Mononuclear cell (primary cell): ENCODE data around the gene CCDC12. TPM values are rescaled to one million over a fixed set of nuclear protein-coding genes. Genes with fewer than 3 reads are reported as not detected.

Experiments
- H3K27me3 ChIP-seq: 2 replicates; pipeline ENCODE4 v1.6.0; 2011; ENCODE audit warnings: low read length, control low read depth; ENCODE audit not compliant: insufficient read depth
- H3K4me1 ChIP-seq: 2 replicates; pipeline ENCODE4 v1.5.1; 2011; ENCODE audit warnings: mild to moderate bottlenecking, low read length, control low read depth; ENCODE audit not compliant: insufficient read depth
- H3K4me3 ChIP-seq: 2 replicates; pipeline ENCODE4 v1.5.1; 2011; ENCODE audit warnings: mild to moderate bottlenecking, low read length, moderate library complexity
- H3K9me3 ChIP-seq: 2 replicates; pipeline ENCODE4 v1.5.1; 2011; ENCODE audit warnings: low read depth, mild to moderate bottlenecking, control low read depth, low read length
- total RNA-seq: library from RNA; depleted of rRNA; stranded (reverse); fragments of >200 nt; gene quantifications from one replicate; pipeline ENCODE4 v1.2.3, GENCODE V29; 2012

CCDC12 gene
- total RNA-seq, 1 donor: 45.2 TPM

DNA sequence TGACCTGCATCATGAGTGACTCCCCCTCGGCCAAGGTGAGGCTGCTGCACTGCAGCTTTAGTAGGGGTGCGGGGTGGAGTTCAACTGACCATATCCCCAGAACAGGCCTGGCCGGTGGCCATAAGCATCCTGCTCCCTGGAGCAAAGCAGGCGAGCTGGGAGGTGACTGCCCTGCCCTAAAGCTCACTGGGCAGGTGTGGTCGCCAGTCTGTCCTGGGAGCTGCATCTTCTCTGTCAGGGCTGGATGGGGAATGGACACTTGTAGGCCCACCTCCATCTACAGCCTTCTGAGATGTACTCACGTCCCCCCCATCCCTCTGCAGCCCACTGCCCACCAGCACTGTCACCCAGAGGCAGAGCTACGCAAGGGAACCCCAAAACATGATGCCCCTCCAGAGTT is 17.4 kb upstream of the CCDC12 start:
- peaks cover 51% of the 10 kb centered on the region for H3K4me1 ChIP-seq
- no peaks in the 10 kb centered on the region for H3K9me3 ChIP-seq
- H3K4me3 ChIP-seq: no peak overlapping the region
- no peaks in the 10 kb centered on the region for H3K27me3 ChIP-seq

GRCh38 chr3:46993292-46993691 is 16.7 kb upstream of the CCDC12 start:
- no peak overlapping the region for H3K4me3 ChIP-seq
- peaks cover 55% of the 10 kb centered on the region for H3K4me1 ChIP-seq
- no peaks in the 10 kb centered on the region for H3K27me3 ChIP-seq
- no peaks in the 10 kb centered on the region for H3K9me3 ChIP-seq

GRCh38 chr3:46992231-46992630 is 15.7 kb upstream of the CCDC12 start:
- Histone ChIP-seq H3K4me1 (peaks cover 56% of the 10 kb centered on the region), H3K4me3 (no peak overlapping the region), H3K9me3 (no peaks in the 10 kb centered on the region), H3K27me3 (no peaks in the 10 kb centered on the region)

DNA sequence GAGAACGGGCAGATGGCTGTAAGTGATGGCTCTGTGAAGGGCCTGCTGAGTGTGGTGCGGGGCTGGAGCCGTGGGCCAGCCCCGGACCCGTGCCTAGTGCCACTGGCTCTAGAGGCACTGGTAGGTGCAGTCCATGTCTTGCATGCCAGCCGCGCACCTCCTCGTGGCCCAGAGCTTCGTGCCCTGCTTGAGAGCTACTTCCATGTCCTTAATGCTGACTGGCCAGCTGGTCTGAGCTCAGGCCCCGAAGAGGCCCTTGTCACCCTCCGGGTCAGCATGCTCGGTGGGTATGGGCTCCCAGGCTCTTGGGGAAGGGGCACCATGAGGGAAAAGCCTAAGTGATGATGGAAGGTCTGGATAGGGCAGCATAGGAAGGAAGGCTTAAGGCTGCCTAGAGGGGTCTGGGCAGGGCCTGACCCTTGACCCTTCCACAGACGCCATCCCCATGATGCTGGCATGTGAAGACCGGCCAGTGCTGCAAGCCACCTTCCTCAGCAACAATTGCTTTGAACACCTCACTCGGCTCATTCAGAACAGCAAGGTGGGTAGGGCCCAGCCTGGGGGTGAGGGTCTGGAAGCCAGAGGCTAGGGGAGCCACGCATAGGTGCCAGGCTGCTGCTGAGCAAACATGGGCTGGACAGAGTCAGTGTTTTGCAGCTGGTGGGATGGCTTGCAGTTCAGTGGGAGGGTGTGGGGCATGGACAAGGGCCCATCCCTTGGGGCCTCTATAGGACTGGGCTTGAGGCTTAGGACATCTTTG is 15.0 kb upstream of the CCDC12 start:
- Histone ChIP-seq H3K4me1 (peaks cover 56% of the 10 kb centered on the region), H3K4me3 (no peak overlapping the region), H3K9me3 (no peaks in the 10 kb centered on the region), H3K27me3 (no peaks in the 10 kb centered on the region)

DNA sequence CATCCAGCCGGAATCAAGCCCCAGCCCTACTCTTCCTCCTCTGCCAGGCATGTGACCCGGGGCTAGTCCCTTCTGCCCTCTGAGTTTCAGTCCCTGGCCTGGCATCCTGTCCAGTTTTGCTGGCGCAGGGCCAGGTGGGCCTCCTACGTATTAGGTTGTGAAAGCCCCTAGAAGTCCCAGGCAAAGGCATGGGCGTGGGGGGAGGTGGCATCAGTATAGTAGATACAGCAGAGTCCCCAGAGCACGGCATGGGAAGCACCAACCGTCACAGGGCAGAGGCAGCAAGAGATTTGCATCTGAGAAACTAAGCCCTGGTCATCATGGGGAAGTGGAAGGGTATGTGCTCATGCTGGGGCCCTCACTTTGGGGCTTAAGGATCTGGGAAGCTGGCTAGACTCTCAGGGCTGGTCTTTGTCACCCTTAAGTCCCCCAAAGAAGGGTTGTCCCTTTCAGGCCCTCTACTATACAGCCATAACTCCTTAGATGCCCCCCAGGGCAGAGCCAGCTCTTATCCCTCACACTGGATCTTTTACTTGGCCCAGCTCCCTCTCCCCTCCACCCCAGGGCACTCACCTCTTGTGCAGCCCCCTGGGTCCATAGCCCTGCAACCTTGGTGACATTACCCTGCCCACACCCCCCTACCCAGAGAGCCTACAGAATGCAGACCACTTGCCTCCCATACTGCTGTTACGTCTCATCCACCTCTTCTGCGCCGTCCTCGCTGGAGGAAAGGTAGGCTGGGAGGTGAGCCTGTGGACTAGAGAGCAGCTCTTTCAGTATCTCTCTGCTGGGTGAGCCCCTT is 14.2 kb upstream of the CCDC12 start:
- H3K4me1 ChIP-seq: peaks cover 64% of the 10 kb centered on the region
- H3K9me3 ChIP-seq: no peaks in the 10 kb centered on the region
- H3K27me3 ChIP-seq: no peaks in the 10 kb centered on the region
- H3K4me3 ChIP-seq: no peak overlapping the region

DNA sequence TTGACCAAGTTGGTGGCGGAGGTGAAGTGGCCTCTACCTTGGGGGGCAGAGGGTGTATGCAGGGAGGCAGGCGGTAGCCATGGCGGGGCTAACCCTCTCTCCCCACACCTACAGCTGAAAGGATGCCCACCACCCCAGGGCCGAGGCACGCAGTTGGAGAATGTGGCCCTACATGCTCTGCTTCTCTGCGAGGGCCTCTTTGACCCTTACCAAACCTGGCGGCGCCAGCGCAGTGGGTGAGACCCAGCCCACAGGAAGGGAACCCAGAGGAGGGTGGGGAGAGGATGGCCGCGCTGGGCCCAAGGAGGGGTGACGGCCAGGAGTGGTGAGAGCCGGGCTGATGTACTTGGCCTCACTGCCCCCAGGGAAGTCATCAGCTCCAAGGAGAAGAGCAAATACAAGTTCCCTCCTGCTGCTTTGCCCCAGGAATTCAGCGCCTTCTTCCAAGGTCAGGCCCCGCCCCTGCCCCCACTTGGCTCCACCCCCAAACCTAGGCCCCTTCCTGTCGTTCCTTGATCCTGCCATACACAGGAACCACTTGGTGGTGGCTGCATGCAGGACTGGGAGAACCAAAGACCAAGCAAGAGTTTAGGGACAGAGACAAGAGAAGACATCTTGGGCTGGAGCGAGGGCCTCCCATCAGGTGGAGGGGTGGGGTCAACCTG is 12.7 kb upstream of the CCDC12 start:
- peaks cover 79% of the 10 kb centered on the region for H3K4me1 ChIP-seq
- peak overlapping the region; percentile 41 for H3K4me3 ChIP-seq
- H3K9me3 ChIP-seq: no peaks in the 10 kb centered on the region

GRCh38 chr3:46988616-46989015 is 12.1 kb upstream of the CCDC12 start:
- Histone ChIP-seq H3K4me3 (peak overlapping the region; percentile 41), H3K4me1 (peaks cover 85% of the 10 kb centered on the region), H3K27me3 (no peaks in the 10 kb centered on the region)

More for the DNA sequence above, 12.7 kb upstream of the CCDC12 start:
- H3K27me3 ChIP-seq: no peaks in the 10 kb centered on the region

GRCh38 chr3:46987743-46988401 is 11.3 kb upstream of the CCDC12 start:
- H3K9me3 ChIP-seq: no peaks in the 10 kb centered on the region
- peak overlapping the region; percentile 41 for H3K4me3 ChIP-seq
- peaks cover 93% of the 10 kb centered on the region for H3K4me1 ChIP-seq
- H3K27me3 ChIP-seq: no peaks in the 10 kb centered on the region

More at GRCh38 chr3:46988616-46989015, 12.1 kb upstream of the CCDC12 start:
- no peaks in the 10 kb centered on the region for H3K9me3 ChIP-seq

DNA sequence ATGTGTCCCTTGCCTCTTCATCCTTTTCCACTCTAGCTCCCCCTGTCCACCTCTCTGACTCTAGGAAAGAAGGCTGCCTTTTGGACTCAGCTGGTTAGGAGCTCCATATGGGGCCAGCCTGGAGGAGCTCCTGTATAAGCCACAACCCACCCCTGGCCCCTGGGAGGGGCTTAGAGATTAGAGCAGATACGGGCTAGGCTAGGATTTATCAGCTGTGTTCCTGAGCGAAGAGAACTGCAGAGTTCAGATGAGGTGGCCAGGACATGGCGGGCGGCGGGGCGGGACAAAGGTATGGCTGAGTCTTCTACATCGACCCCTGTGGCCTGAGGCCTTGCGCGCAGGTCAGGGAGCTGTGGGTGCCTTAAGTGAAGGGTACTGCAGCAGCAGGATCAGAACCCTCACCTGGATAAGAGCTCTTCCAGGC is 10.8 kb upstream of the CCDC12 start:
- peak overlapping the region; percentile 41 for H3K4me3 ChIP-seq
- no peaks in the 10 kb centered on the region for H3K27me3 ChIP-seq
- no peaks in the 10 kb centered on the region for H3K9me3 ChIP-seq
- peaks cover 98% of the 10 kb centered on the region for H3K4me1 ChIP-seq

DNA sequence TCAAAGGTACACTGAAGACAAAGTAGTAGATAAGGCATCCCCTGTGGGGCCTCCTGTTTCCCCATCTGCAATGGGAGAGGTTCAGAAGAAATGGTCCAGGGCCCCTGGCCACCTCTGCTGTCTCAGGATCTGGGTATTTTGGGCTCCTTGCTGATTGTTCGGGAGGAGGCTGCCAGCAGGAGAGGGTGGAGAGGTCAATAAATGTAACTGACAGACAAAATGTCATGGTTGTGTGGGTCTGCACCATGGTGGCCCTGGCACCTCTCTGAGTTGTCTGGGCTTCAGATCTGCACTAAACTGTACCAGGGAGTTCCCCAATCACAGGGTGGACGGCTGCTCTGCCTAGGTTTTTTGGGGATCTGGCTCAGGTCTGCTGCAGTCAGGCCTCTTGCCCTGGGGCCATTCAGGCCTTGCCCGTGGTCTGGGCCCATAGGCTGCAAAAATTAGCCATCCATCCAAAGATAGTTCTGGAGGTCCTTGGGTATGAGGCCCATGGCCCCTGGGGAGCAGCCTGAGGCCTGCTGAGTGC is 10.3 kb upstream of the CCDC12 start:
- Histone ChIP-seq H3K27me3 (no peaks in the 10 kb centered on the region), H3K9me3 (no peaks in the 10 kb centered on the region), H3K4me3 (no peak overlapping the region), H3K4me1 (peaks cover 99% of the 10 kb centered on the region)

DNA sequence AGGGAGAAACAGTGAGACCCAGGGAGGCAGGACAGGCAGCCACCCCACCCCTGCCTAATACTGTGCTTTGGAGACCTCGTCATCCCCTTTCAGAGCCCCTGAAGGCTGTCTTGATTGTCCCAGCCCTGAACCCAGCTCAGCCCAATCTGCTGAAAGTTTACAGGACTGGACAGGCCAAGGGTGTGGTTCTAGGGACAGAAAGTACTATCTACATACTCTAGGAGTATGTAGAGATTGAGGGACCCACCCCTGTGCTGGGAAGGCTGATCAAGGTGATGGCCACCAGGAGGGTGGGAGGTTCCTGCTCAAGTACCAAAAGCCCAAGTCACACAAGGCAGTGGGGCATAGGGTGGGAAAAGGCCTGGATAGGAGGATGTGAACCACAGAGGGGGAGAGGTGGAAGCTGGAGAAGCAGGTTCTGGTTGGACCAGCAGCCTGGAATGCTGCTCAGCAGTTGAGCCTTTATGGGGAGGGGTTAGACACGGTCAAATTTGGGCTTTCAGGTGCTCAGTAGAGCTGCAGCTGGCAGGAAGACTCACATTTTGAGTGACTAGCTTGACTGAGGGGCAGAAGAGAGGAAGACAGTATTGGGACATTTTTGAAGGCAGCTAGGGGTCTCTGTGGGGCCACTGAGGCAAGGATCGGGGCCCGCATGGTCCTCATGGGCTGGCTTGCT is 9.6 kb upstream of the CCDC12 start:
- H3K4me1 ChIP-seq: peaks cover 100% of the 10 kb centered on the region
- no peaks in the 10 kb centered on the region for H3K9me3 ChIP-seq
- no peak overlapping the region for H3K4me3 ChIP-seq
- H3K27me3 ChIP-seq: no peaks in the 10 kb centered on the region

GRCh38 chr3:46985588-46985987 is 9.0 kb upstream of the CCDC12 start:
- Histone ChIP-seq H3K4me3 (no peak overlapping the region), H3K9me3 (no peaks in the 10 kb centered on the region), H3K4me1 (peaks cover 100% of the 10 kb centered on the region)

DNA sequence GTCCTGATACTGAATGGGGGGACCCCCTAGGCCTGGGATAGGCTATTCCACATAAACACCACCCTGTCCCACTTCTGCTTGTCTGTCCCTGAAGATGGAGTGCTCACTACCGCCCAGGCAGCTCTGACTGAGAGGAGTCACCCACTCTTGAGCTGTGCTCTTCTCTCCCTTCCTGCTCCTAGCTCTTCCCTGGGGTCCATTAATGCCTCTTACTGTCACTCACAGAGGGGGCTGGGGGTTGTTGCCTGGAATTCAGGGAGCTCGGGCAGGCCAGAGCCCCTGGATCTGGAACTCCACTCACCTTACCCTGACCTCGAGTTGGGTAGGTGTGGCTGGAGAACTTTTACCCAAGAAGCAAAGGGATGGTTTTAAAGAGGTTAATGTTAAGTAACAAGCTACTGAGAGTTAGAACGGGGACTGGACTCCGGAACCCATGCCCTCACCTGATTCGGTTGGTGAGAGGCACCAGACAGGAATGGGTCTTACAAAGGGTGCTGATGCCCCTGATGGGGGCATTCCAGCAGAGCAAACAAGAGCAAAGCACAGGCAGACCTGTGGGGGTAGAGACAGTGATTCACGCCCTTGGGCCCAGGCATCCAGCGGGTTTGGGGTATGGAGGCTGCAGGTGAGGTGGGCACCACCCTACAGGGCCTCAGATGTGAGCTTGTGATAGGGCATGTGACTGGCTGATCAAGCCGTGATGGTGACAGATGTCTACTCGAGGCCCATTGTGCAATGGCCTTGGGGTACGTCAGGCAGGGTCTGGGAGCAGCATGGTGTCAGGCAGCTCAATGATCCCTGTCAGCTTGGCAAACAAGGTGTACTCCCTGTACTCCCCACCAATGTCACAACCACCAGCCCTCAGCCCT is 8.3 kb upstream of the CCDC12 start:
- peaks cover 99% of the 10 kb centered on the region for H3K4me1 ChIP-seq
- no peaks in the 10 kb centered on the region for H3K9me3 ChIP-seq
- H3K4me3 ChIP-seq: no peak overlapping the region
- H3K27me3 ChIP-seq: no peaks in the 10 kb centered on the region

More at GRCh38 chr3:46985588-46985987, 9.0 kb upstream of the CCDC12 start:
- H3K27me3 ChIP-seq: no peaks in the 10 kb centered on the region
